Left ventricle myocardium superior (tissue), 1 donor: ENCODE measurements around the gene IFT57. TPM values are rescaled to one million over a fixed set of nuclear protein-coding genes. Genes with fewer than 3 reads are reported as not detected.

Experiments used
- ATAC-seq: fragments of 200-7000 bp; cut with Tn5 transposase; one replicate; pipeline ENCODE4 v1.9.1; 2020; ENCODE audit warnings: mild to moderate bottlenecking, moderate library complexity
- DNase-seq: peaks from one replicate; pipeline ENCODE4 v3.0.0-alpha.2; 2020
- intact Hi-C: fragments of 100-400 bp; cut with micrococcal nuclease; formaldehyde crosslinking; loops from one replicate; pipeline ENCODE4 v1.11.0; 2022
- total RNA-seq: library from RNA; stranded (reverse); fragmentation: NEBNext Ultra II Directional; extraction: Animal tissue kit (Norgen Biotek cat#: 25700); gene quantifications from one replicate; pipeline ENCODE4 v1.2.1, GENCODE V29; 2021
- donor health status: DM: no; HTN: yes; CAD: no; lungs with severe emphysema.

Gene IFT57
- total RNA-seq, 1 donor from 2014 or later: 17.3 TPM

GRCh38 chr3:108222853-108223565, 785 bp upstream of the IFT57 start:
- DNase-seq: no peak
- intact Hi-C loops: no loop called here
- ATAC-seq: peak; percentile 21

- ATAC-seq: no peak
- intact Hi-C loops: no loop called here
- no peak for DNase-seq
Observed at GRCh38 chr3:108221393-108221792, 831 bp downstream of the IFT57 start.

- DNase-seq (no peak), ATAC-seq (no peak)
- intact Hi-C loops: no loop called here
Observed at GRCh38 chr3:108219336-108219735, 2.9 kb downstream of the IFT57 start.

GRCh38 chr3:108218811-108219210, 3.4 kb downstream of the IFT57 start:
- DNase-seq (no peak), ATAC-seq (no peak)
- intact Hi-C loops: no loop called here

DNA sequence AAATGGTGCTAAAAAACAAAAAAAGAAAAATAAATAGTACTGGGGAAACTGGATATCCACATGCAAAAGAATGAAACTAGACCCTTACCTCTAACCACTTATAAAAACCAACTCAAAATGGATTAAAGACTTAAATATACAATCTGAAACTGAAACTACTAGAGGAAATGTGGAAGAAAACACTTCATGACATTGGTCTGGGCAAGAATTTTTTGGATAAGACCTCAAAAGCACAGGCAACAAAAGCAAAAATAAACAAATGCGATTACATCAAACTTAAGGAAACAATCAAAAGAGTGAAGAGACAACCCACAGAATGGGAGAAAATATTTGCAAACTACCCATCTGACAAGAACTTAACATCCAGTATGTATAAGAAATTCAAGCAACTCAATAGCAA, 6.4 kb downstream of the IFT57 start:
- ATAC-seq: no peak

GRCh38 chr3:108209579-108209978, 12.6 kb downstream of the IFT57 start:
- no peak for DNase-seq
- intact Hi-C loops: no loop called here
- ATAC-seq: no peak

More for the DNA sequence above, 6.4 kb downstream of the IFT57 start:
- no peak for DNase-seq
- intact Hi-C loops: no loop called here

GRCh38 chr3:108208831-108209230, 13.4 kb downstream of the IFT57 start:
- ATAC-seq: no peak
- no peak for DNase-seq
- intact Hi-C loops: no loop called here

DNA sequence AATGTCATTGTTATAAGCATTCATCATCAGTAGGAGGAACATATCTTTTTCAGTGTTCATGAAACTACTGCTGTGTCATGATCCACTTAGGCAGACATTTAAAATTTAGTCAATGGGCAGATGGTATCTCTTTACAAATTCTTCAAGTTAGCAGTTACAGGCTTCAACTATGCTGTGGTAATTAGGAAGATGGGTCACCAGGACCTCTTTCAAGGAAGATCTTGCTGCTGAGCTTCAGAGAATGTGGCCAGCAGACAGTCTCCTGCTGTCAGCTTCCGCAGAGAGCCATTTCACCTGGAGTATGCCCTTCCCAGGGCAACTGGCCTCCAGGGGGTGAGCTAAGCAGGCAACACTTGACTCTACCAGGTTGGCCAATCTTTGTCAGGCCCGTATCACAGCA, 19.4 kb downstream of the IFT57 start:
- intact Hi-C loops: no loop called here
- DNase-seq: no peak
- no peak for ATAC-seq

- ATAC-seq (no peak), DNase-seq (no peak)
- intact Hi-C loops: no loop called here
Observed at GRCh38 chr3:108202080-108202479, 20.1 kb downstream of the IFT57 start.

DNA sequence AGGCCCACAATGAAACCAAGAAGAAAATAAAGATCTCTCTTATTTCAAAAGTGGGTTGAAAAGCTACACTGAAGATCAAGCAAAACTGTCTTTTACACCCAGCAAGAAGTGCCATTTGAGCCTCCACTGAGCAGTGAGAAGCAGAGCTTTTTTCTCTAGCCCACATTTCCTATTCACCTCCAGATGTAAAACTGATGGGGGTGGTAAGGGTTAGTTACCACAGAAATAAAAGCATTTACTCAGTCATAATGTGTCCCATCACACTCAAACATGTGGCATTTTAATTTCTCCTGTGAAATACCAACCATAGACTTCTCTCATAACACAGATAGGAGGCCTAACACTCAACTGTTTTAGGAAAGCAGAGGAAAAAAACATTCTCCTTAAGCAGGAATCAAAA, 21.0 kb downstream of the IFT57 start:
- ATAC-seq (no peak), DNase-seq (no peak)
- intact Hi-C loops: no loop called here

GRCh38 chr3:108200578-108200977, 21.6 kb downstream of the IFT57 start:
- intact Hi-C loops: no loop called here
- ATAC-seq: no peak
- DNase-seq: no peak

GRCh38 chr3:108200024-108200423, 22.2 kb downstream of the IFT57 start:
- intact Hi-C loops: no loop called here
- no peak for DNase-seq
- no peak for ATAC-seq

DNA sequence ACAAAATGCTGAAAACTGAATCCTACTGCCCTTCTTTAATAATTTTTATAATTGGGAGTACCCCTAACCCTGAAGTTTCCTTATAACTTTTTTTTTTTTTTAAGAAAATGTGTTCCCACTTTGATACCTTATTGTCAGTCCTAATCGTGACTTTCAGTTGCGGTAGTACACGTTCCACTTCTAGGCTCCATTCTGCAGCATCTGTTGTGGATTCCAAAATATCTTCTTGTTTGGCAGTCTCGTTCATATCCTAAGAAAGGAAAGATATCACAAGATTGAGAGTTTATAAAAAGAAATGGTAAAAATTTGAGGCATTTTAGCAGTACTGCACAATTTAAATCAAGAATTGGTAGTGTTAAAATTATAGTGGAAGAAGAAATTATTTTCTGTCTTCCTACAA, 30.8 kb downstream of the IFT57 start:
- DNase-seq (no peak), ATAC-seq (no peak)
- intact Hi-C loops: no loop called here

DNA sequence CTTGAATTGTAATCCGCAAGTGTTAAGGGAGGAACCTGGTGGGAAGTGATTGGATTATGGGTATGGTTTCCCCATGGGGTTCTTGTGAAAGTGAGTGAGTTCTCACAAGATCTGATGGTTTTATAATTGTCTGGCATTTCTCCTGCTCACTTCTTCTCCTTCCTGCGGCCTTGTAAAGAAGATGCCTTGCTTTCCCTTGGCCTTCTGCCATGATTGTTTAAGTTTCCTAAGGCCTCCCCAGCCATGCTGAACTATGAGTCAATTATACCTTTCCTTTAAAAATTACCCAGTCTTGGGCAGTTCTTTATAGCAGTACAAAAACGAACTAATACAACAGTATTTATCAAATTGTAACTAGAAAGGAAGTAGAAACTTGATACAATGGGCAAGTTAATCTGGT, 31.9 kb downstream of the IFT57 start:
- intact Hi-C loops: no loop called here
- ATAC-seq (no peak), DNase-seq (no peak)

DNA sequence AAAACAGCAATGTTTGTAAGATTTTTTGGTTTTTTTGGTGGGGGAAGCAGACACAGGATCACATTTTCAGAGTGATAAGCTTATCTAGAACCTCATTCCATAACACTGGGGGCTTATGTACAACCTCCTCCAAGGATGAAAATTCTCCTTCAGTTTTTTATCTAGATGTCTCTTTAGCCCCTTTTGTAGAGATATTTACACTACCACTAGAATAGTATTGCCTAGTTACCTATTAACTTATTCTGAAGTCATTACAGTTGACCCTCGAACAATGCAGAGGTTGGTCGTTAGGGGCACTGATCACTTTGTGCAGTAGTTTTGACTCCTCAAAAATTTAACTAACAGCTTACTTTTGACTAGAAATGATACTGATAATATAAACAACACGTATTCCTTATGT, 32.8 kb downstream of the IFT57 start:
- ATAC-seq: no peak
- no peak for DNase-seq
- intact Hi-C loops: no loop called here

DNA sequence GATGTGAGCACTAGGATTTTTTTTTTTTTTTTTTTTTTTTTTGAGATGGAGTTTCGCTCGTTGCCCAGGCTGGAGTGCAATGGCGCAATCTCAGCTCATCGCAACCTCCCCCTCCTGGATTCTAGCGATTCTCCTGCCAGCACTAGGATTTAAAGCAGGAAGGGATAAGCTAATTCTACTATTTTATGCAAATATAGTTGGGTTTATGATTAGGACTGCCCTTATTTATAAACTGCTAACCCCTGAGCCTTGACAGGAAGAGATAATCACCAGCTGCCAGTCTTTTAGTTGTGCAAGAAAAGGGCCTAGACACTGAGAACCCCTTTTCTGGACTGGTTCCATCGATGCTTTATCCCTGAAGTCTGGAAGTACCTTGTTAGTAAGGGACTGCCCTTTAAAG, 36.7 kb downstream of the IFT57 start:
- intact Hi-C loops: no loop called here
- no peak for ATAC-seq
- no peak for DNase-seq

DNA sequence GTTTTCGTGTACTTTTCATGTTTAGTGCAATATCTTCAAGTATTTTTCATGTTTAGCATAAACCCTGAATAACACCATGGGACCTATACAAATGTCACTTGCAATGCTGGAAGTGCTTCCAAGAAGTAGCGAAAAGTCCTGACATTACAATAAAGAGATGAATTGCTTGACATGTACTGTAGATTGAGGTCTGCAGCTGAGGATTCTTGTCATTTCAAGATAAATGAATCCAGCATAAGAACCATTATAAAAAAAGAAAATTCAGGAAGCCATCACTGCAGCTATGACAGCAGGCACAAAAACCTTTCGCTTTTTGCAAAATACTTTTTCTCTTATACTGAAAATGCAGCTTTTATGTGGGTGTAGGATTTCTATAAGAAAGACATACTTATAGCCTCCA, 37.4 kb downstream of the IFT57 start:
- intact Hi-C loops: no loop called here
- no peak for ATAC-seq

DNA sequence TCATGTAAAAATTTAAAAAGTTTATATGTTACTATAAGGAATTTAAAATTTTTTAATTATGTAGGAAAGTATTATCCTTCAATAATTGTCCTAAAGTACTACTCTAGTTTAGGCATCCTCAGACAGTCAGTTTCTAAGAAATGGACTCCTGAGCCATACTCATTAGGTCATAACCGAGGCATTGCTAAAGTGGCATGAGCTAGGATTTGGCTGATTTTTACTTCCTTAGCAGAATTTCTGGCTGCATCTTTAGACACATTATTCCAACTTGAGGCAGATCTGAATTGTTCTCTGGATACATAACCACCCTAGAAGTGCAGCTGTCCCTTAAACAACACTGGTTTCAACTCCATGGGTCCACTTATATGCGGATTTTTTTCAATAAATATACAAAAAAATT, 38.3 kb downstream of the IFT57 start:
- intact Hi-C loops: no loop called here
- ATAC-seq (no peak), DNase-seq (no peak)

More for the DNA sequence above, 37.4 kb downstream of the IFT57 start:
- no peak for DNase-seq

DNA sequence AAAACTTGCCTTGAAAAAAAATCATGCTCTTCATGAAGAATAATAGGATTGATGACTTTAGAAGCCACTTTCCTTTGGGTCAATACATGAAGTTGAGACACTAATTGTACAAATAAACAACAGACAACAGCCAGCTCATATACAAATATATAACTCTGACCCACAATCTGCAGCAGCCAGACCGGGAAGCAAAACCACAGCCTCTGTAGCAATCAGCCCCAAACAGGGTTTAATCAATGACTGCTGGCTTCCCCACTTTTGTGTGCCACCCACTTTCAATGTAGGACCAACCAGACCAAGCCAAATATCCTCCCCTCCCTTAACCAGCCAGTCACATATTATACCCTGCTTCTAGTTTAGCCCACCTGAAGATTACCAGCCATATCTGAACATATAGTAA, 39.0 kb downstream of the IFT57 start:
- no peak for DNase-seq
- intact Hi-C loops: no loop called here
- ATAC-seq: no peak

DNA sequence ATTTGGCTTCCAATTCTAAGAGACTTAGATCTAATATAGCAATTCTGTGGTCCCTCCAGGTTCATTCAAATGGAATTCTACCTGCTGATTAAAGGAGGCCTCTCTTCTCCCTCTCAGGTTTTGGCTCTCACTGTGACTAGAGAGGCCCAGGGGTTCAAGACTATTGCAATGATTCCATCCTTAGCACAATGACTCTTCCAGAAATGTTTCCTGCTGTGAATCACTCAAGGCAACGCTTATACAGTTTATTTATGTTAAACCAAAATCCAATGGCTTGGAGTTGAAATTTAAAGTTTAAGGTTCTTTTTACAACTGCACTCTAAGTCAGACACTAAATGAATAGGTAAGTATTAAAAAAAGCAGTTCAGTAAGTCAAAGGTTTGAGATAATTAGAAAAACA, 39.9 kb downstream of the IFT57 start:
- intact Hi-C loops: no loop called here
- ATAC-seq (no peak), DNase-seq (no peak)

DNA sequence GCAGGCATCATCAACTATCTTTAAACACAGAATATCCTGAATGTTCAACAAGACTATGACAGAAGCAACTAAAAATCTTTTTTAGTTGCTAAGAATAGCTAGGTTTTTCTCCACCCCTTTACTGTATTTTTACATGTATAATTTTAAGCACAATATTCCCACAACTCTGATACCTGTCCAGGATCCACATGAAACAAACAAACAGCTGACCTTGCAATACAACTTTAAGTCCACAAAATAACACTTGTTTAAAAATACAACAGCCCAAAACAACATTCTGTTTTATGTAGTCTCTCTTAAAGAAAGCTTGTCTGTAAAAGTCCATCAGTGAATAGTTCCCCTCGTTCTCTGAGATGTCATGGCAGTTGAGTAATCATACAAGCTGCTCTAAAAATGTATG, 41.1 kb downstream of the IFT57 start:
- intact Hi-C loops: no loop called here
- DNase-seq (no peak), ATAC-seq (no peak)

GRCh38 chr3:108180194-108180593, 42.0 kb downstream of the IFT57 start:
- intact Hi-C loops: no loop called here
- no peak for ATAC-seq
- DNase-seq: no peak
